H54 (cell line): ENCODE data around the gene ZHX3.

Source experiments
- DNase-seq: peaks from one replicate; pipeline ENCODE4 v3.0.0; 2011; ENCODE audit warnings: low spot score, mixed read lengths; ENCODE audit not compliant: insufficient read length
- FAIRE-seq: peaks from 3 replicates; lab custom pipeline; 2011; peaks lifted over from hg19 to GRCh38; lab: Jason Lieb, UNC
- POLR2A ChIP-seq: IDR thresholded peaks from 2 replicates; pipeline ENCODE4 v1.6.1; 2011; ENCODE audit warnings: low read depth, mild to moderate bottlenecking, low read length

The ZHX3 gene

GRCh38 chr20:41191562-41192500 is 125.7 kb downstream of the ZHX3 start:
- TF ChIP-seq POLR2A, result no peak
- FAIRE-seq (no peak), DNase-seq (no peak)

- no peak for DNase-seq
- TF ChIP-seq POLR2A, result no peak
- FAIRE-seq, result no peak
These were observed 129.9 kb downstream of the ZHX3 start for GRCh38 chr20:41187668-41188067.

- no peak for FAIRE-seq
- no peak for TF ChIP-seq POLR2A
- no peak for DNase-seq
These were observed 132.3 kb downstream of the ZHX3 start for GRCh38 chr20:41185013-41185757.

- no peak for DNase-seq
- TF ChIP-seq POLR2A, result no peak
- FAIRE-seq, result no peak
These were observed 133.7 kb downstream of the ZHX3 start for GRCh38 chr20:41183831-41184230.

- FAIRE-seq (no peak), DNase-seq (no peak)
- no peak for TF ChIP-seq POLR2A
These were observed 134.1 kb downstream of the ZHX3 start for GRCh38 chr20:41183391-41183790.

GRCh38 chr20:41182296-41183212 is 135.0 kb downstream of the ZHX3 start:
- FAIRE-seq (no peak), DNase-seq (no peak)
- TF ChIP-seq POLR2A, result no peak

GRCh38 chr20:41181567-41181966 is 136.0 kb downstream of the ZHX3 start:
- FAIRE-seq (no peak), DNase-seq (no peak)
- no peak for TF ChIP-seq POLR2A

- no peak for DNase-seq
- no peak for TF ChIP-seq POLR2A
- FAIRE-seq, result no peak
These were observed 136.8 kb downstream of the ZHX3 start for GRCh38 chr20:41180599-41181333.

- no peak for FAIRE-seq
- no peak for TF ChIP-seq POLR2A
- DNase-seq, result no peak
These were observed 137.6 kb downstream of the ZHX3 start for GRCh38 chr20:41179961-41180360.

GRCh38 chr20:41178904-41179432 is 138.6 kb downstream of the ZHX3 start:
- FAIRE-seq, result no peak
- no peak for TF ChIP-seq POLR2A
- no peak for DNase-seq

GRCh38 chr20:41178495-41178894 is 139.0 kb downstream of the ZHX3 start:
- FAIRE-seq, result no peak

GRCh38 chr20:41177636-41178035 is 139.9 kb downstream of the ZHX3 start:
- no peak for TF ChIP-seq POLR2A
- no peak for FAIRE-seq
- peak; percentile 80 for DNase-seq

More at GRCh38 chr20:41178495-41178894, 139.0 kb downstream of the ZHX3 start:
- TF ChIP-seq POLR2A, result no peak
- DNase-seq, result no peak
